ENCODE results near the gene MAPK11.

The MAPK11 gene

GRCh38 chr22:50227579-50228215 is 42.5 kb downstream of the MAPK11 start:
- DNase-seq = no peak

DNA sequence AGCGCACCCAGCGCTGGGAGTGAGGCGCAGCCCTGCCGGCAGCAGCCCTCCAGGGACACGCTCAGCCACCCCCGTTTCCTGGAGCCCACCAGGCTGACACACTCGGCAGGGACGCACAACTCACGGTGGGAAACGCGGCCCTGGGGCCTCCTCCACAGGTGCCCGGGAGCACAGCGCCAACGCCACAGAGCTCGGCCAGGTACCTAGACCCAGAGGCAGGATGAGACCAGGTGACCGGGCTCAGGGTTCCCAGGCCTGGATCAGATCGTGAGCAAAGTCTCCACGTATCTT is 43.4 kb downstream of the MAPK11 start:
- no peak for DNase-seq

GRCh38 chr22:50226063-50226874 is 43.9 kb downstream of the MAPK11 start:
- DNase-seq = no peak

DNA sequence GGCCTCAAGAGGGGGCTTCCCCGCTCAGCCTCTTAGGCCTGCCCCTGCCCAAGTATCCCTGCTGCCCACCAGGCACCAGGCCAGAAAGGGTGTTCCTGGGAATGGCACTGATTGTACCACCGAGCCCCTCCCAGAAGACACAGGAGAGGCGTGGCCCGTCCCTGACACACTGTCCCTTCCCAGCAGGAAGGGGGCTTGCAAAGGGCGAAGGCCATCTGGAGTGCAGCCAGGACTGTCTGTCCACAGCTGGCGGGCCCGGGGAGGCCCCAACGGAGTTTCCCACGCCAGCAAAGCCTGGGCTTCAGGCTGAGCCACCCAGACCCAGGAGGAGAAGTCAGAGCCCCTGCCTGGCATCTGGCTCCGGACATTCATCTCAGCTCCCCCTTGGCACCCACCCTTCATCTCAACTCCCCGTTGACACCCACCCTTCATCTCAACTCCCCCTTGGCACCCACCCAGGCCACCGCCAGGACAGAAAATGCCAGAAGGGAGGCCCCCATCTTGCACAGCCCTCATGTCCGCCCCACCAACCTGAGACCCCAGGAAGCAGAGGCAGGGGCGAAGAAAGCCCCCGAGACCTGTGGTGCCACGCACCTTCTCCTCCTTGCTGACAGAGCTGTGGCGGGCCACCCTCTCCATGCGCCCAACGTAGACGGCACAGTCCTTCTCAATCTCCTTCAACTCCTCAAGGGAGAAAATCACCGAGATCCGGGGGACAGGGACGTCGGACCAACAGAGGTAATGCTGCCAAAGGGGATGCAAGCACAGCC is 44.8 kb downstream of the MAPK11 start:
- DNase-seq = no peak

DNA sequence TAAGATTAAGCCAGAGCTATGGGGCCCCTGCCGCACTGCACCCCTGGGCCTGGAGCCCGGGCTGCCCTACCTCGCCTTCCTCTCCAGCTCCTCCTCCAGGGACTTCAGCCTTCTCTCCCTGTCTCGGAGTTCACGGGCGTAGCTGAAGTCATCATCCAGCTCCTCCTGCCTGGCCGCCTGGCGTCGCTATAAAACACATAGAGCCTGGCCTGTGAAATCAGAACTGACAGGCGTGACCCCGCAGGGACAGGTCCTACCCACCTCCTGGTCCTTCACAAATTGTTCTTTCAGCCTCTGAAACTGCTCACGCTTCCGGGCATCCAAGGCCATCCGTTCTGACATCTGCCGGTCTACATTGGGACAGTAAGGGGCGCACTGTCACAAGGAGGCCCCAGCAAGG is 46.1 kb downstream of the MAPK11 start:
- no peak for DNase-seq

DNA sequence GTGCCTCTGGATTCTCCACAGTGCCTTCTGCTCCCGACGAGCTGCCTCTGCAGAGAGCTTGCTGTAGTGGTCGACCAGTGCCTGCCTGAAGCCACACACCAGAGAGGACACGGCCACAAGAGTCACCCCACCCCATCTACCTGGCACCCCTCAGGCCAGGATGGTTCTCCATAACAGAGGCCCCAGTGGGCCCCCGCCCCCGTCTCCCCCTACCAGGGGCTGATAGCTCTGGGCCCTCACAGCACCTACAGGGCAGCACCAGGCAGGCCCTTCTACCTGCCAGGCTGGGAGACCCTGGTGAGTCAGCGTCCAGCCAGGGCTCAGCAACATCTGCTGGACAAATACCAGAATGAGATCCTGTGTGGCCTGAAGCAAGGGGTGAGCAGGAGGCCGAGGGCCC is 47.7 kb downstream of the MAPK11 start:
- DNase-seq = no peak

GRCh38 chr22:50221410-50222300 is 48.5 kb downstream of the MAPK11 start:
- DNase-seq = no peak

GRCh38 chr22:50220603-50221409 is 49.4 kb downstream of the MAPK11 start:
- DNase-seq = no peak

DNA sequence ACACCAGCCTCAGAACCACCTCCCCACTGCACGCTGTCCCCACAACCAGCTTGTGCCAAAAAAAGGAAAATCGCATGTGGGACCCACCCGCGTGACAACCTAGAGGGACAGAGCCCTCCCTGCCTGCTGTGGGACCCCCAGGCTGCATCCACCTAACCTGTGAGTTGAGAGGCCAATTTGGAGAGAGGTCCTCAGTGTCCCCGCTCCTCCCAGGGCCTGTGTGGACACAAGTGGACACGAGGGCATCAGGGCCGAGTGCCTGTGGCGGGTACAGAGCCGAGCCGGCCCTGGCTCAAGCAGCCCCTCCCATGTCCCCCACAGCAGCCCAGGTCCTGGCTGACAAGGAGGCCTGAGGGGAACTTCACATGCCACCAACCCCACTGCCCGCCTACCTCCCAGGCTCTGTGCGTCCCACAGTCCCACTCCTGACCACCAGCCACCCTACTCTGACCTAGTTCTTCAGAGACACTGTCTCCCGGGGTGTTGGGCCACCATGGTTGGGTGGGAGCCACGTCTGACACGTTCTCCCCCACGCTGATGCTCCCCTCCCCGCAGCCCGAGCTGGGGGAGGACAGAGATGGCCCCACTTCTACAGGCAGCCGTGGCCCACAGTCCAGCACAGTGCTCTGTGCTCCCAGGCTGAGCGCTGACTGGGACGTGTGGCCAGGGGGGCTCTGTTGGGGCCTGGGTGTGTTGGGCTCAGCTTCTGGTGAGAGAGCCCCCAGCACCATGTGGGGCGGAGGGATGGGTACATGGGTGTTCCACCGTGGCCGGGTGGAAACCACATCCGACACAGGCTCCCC is 50.2 kb downstream of the MAPK11 start:
- DNase-seq = no peak

GRCh38 chr22:50218996-50219727 is 51.0 kb downstream of the MAPK11 start:
- DNase-seq = peak in 16 of 56 donors; percentile 25 to 77 (median 34)

- DNase-seq = no peak
These were observed 51.8 kb downstream of the MAPK11 start for GRCh38 chr22:50218153-50218995.

DNA sequence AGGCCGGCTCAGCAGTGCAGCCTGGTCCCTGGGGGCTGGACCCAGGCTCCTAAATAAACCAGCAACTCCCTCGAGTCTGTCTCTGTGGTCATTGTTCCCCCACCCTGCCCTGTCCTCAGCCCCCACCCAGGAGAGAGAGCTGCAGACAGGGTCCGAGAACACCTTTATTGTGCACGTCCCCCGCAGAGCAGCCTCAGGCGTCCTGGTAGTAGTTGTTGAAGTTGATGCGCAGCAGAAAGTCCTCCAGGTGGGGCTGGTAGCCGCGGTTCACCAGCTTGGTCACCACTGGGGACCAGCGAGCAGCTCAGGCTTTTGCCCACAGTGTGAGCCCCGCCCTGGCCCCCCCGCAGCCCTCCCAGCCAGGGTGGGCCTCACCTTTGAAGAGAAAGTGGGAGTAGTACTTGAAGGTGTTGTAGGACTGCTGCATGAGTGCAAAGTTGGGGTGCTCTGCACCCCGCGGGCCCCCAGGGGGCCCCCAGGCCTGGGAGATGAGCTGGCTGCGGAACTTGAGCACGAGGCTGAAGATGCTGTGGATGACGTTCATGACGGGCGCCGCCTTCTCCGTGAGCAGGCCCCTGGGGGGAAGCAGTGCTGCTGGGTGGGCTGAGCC is 52.5 kb downstream of the MAPK11 start:
- DNase-seq = no peak

GRCh38 chr22:50216684-50217520 is 53.3 kb downstream of the MAPK11 start:
- DNase-seq = no peak

DNA sequence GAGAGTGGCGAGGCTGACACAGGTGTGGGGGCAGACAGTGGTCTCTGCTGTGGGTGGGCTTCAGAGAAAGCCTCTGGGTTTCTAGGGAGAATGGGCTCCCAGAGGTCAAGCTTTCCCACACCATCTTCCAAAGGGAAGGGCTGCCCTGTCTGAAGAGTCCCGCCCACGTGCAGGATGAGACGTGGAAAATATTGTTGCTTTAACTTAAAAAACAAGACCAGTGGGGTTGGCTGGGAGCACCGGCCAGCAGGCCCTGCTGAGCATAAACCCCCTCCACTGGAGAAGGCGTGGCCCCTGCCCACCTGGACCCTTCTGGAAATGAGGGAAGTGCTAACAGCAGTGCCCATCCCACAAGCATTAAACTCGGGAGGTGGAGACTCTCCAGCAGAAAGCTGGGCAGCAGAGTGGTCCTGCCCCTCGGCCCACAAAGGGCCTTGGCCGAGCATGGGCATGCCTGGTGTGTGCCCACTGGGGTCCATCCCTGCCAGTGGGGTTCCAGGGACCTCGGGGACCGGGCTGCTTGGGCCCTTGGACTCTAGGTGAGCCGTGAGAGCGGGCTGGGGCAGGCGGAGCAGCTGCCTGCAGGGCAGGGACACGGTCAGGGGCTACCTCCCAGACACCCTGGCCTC is 54.0 kb downstream of the MAPK11 start:
- no peak for DNase-seq

GRCh38 chr22:50215297-50216054 is 54.7 kb downstream of the MAPK11 start:
- DNase-seq = no peak
